HEK293 (cell line): Measurements from ENCODE around the gene PKP4.
A peak's percentile ranks its signal among the peaks of the same experiment; 100 is the strongest.
"Not testable (repeated sequence)": the region's sequence is repeated elsewhere in the genome, so short reads cannot be mapped to it uniquely, and the experiment has no call there.

ENCODE experiments used
- CTCF ChIA-PET: fragments of 350-600 bp; formaldehyde crosslinking; extraction: SDS; loops from one replicate; lab custom pipeline; 2021; ENCODE audit warnings: antibody characterized with exemption; lab: Yijun Ruan, JAX
- POLR2A ChIA-PET: fragments of 300-600 bp; formaldehyde crosslinking; extraction: SDS; loops from one replicate; lab custom pipeline; 2020; ENCODE audit warnings: antibody characterized with exemption, inconsistent platforms; lab: Yijun Ruan, JAX
- H3K27ac ChIP-seq: fragments of 200-500 bp; sonication (Bioruptor generic); 2 replicates; pipeline ENCODE4 v1.5.1; 2014; ENCODE audit warnings: low read depth, low read length, control low read depth, inconsistent platforms; ENCODE audit errors: extremely low read depth
- H3K36me3 ChIP-seq, 2 experiments: fragments of 200-500 bp in 1 of 2; sonication (Bioruptor generic) in 1 of 2; 1 replicate in 1 of 2; 2 replicates in 1 of 2; pipeline ENCODE4 v1.5.1; 2014 to 2017; ENCODE audit warnings: inconsistent platforms in 2 of 2, low read length in 2 of 2; ENCODE audit not compliant: control insufficient read depth in 2 of 2, insufficient read depth in 1 of 2
- H3K4me1 ChIP-seq: fragments of 200-500 bp; sonication (Bioruptor generic); 2 replicates; pipeline ENCODE4 v1.5.1; 2014; ENCODE audit warnings: mild to moderate bottlenecking, low read length, inconsistent platforms; ENCODE audit not compliant: control insufficient read depth, insufficient read depth
- H3K4me3 ChIP-seq: 2 replicates; pipeline ENCODE4 v1.5.1; 2011; ENCODE audit warnings: low read depth, mild to moderate bottlenecking, control low read depth, low read length, moderate library complexity
- H3K9me3 ChIP-seq: fragments of 200-500 bp; sonication (Bioruptor generic); 2 replicates; pipeline ENCODE4 v1.5.1; 2014; ENCODE audit warnings: low read depth, low read length, inconsistent platforms; ENCODE audit not compliant: control insufficient read depth, insufficient read depth
- GLI2 ChIP-seq: fragments of 450-650 bp; formaldehyde crosslinking; IDR thresholded peaks from 2 replicates; pipeline ENCODE4; 2017; ENCODE audit warnings: missing biosample characterization, missing genetic modification characterization, low read depth, borderline replicate concordance
- SETDB1 ChIP-seq: IDR thresholded peaks from one replicate; pipeline ENCODE4 v1.6.1; 2017; ENCODE audit warnings: mild to moderate bottlenecking, low read length, moderate library complexity, mixed read lengths; ENCODE audit not compliant: insufficient read length
- TSHZ1 ChIP-seq: fragments of 450-650 bp; formaldehyde crosslinking; IDR thresholded peaks from 2 replicates; pipeline ENCODE4 v1.5.1; 2016; ENCODE audit warnings: missing biosample characterization, missing genetic modification characterization, borderline replicate concordance
- ZNF138 ChIP-seq: fragments of 450-650 bp; formaldehyde crosslinking; IDR thresholded peaks from 2 replicates; pipeline ENCODE4 v1.5.1; 2016; ENCODE audit warnings: missing biosample characterization, missing genetic modification characterization, borderline replicate concordance
- ZNF146 ChIP-seq: fragments of 450-650 bp; formaldehyde crosslinking; IDR thresholded peaks from 2 replicates; pipeline ENCODE4 v1.5.1; 2016; ENCODE audit warnings: missing biosample characterization, missing genetic modification characterization
- ZNF155 ChIP-seq: fragments of 450-650 bp; formaldehyde crosslinking; IDR thresholded peaks from 2 replicates; pipeline ENCODE4 v1.5.1; 2016; ENCODE audit warnings: missing biosample characterization, missing genetic modification characterization
- ZNF169 ChIP-seq: fragments of 450-650 bp; formaldehyde crosslinking; IDR thresholded peaks from 2 replicates; pipeline ENCODE4 v1.5.1; 2016; ENCODE audit warnings: missing biosample characterization, missing genetic modification characterization
- ZNF19 ChIP-seq: fragments of 450-650 bp; formaldehyde crosslinking; IDR thresholded peaks from 2 replicates; pipeline ENCODE4; 2016; ENCODE audit warnings: missing biosample characterization, missing genetic modification characterization, low read depth
- ZNF426 ChIP-seq: fragments of 450-650 bp; formaldehyde crosslinking; IDR thresholded peaks from 2 replicates; pipeline ENCODE4 v1.5.1; 2017; ENCODE audit warnings: missing biosample characterization, missing genetic modification characterization, mild to moderate bottlenecking, inconsistent platforms, moderate library complexity
- TF ChIP-seq, protein P1 (sequence below): IDR thresholded peaks from 2 replicates; pipeline ENCODE4 v1.6.1; 2011; ENCODE audit warnings: mild to moderate bottlenecking, low read depth, low read length, borderline replicate concordance

PKP4 gene

DNA sequence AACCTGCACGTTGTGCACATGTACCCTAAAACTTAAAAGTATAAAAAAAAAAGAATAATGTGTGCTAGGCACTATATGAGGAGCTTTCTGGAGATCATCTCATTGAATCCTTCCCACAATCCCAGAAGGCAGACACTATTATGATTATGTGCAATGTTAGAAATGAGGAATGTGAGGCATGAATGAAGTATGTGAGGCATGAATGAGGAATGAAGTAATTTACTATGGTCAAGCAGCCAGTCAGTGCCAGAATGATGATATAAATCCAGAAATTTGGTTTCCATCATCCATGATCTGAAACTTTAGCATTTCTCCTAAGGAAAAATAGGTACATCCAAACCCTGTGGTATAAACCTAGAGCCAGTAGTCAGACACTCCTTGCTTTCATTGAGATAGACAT, 42.2 kb upstream of the PKP4 start (continued):
- TF ChIP-seq TSHZ1 (no peak), ZNF155 (tag by site-specific recombination) (no peak)

DNA sequence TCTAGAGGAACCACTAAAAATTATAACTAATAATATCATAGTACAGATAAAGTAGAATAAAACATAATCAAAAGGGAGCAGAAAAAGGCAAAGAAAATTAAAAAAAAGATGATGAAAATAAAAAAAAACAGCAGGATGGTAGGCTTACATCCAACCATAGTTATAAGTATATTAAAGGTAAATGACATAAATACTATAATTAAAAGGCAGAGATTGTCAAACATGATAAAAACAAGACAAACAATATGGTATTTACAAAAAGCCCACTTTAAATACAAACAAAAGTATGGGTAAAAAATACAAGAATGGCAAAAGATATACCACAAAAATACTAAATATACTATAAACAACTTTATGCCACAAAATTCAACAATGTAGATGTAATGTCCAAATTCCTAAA, 24.6 kb upstream of the PKP4 start:
- no peak overlapping the region for H3K4me3 ChIP-seq
- CTCF ChIA-PET: no interaction called here
- no peak overlapping the region for H3K27ac ChIP-seq
- no peaks in the 10 kb centered on the region for H3K9me3 ChIP-seq
- TF ChIP-seq SETDB1 (peak; percentile 38), ZNF426 (no peak), ZNF19 (tag by site-specific recombination) (no peak), ZNF169 (no peak)
- TF ChIP-seq, protein P1, sequence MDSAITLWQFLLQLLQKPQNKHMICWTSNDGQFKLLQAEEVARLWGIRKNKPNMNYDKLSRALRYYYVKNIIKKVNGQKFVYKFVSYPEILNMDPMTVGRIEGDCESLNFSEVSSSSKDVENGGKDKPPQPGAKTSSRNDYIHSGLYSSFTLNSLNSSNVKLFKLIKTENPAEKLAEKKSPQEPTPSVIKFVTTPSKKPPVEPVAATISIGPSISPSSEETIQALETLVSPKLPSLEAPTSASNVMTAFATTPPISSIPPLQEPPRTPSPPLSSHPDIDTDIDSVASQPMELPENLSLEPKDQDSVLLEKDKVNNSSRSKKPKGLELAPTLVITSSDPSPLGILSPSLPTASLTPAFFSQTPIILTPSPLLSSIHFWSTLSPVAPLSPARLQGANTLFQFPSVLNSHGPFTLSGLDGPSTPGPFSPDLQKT: no peak
- TF ChIP-seq, all 188 proteins: peak for 1
- Histone ChIP-seq H3K4me1 (no peaks in the 10 kb centered on the region), H3K36me3 (no peaks in the 10 kb centered on the region)
- POLR2A ChIA-PET: no interaction called here

GRCh38 chr2:158433716-158434115, 23.0 kb upstream of the PKP4 start:
- H3K9me3 ChIP-seq, CTCF ChIA-PET, H3K4me3 ChIP-seq, H3K27ac ChIP-seq, H3K4me1 ChIP-seq, POLR2A ChIA-PET, H3K36me3 ChIP-seq: not testable (repeated sequence)

- H3K9me3 ChIP-seq, H3K36me3 ChIP-seq, H3K27ac ChIP-seq, POLR2A ChIA-PET, H3K4me1 ChIP-seq, H3K4me3 ChIP-seq, CTCF ChIA-PET: not testable (repeated sequence)
- TF ChIP-seq ZNF146 (tag by site-specific recombination): peak; percentile 53; the same call in 1 of the 2 replicates
Measured at GRCh38 chr2:158439062-158439461, 17.7 kb upstream of the PKP4 start.

DNA sequence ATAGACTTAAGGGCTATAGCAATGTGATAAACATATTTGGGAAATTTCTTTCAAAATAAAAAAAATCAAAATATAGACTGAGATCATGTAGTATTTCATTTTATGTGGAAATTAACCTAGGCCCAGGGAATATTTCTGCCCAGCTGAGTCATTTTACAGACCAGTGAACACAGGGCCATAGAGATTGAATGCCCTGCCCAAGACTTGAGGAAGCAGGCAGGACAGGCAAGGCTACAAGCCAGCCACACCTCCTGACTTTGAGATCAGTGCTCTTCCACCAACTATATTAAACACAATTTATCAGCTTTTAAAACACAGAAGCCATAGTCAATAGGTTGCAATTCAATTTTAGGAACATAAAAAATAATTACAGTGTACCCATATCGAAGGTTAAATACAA, 13.1 kb upstream of the PKP4 start:
- Histone ChIP-seq H3K4me1 (no peaks in the 10 kb centered on the region), H3K4me3 (no peak overlapping the region), H3K9me3 (no peaks in the 10 kb centered on the region), H3K36me3 (no peaks in the 10 kb centered on the region), H3K27ac (no peak overlapping the region)
- POLR2A ChIA-PET: no interaction called here
- CTCF ChIA-PET: interaction anchor here (1.6 kb wide), 1 partner anchor 301 kb away, joined by 3 read pairs; no protein-coding TSS in a partner anchor
- TF ChIP-seq ZNF138: no peak
- no peak for TF ChIP-seq GLI2 (tag by site-specific recombination)
